SK-N-SH treated with all-trans-retinoic acid at 6 μM for 48 hours (cell line): ENCODE data around the gene LRCH3.

Experiments used
- ATAC-seq: fragments of 200-7000 bp; cut with Tn5 transposase; 3 replicates; pipeline ENCODE4 v1.9.1; 2020; ENCODE audit warnings: mild to moderate bottlenecking, moderate library complexity
- BACH2 ChIP-seq: fragments of 250-450 bp; sonication (Bioruptor Pico); IDR thresholded peaks from 2 replicates; pipeline ENCODE4 v1.9.0; 2021; ENCODE audit warnings: mild to moderate bottlenecking, borderline replicate concordance
- CREB5 ChIP-seq: fragments of 250-450 bp; sonication (Bioruptor Pico); IDR thresholded peaks from 2 replicates; pipeline ENCODE4 v1.5.1; 2020; ENCODE audit warnings: low read depth, mild to moderate bottlenecking, moderate library complexity
- CSDC2 ChIP-seq: fragments of 250-450 bp; sonication (Bioruptor Pico); IDR thresholded peaks from 2 replicates; pipeline ENCODE4 v1.5.0; 2020; ENCODE audit warnings: mild to moderate bottlenecking, moderate library complexity
- CSRNP3 ChIP-seq: fragments of 250-450 bp; sonication (Bioruptor Pico); IDR thresholded peaks from 2 replicates; pipeline ENCODE4 v1.5.1; 2021; ENCODE audit warnings: mild to moderate bottlenecking, moderate library complexity
- ISL1 ChIP-seq: fragments of 250-450 bp; sonication (Bioruptor Pico); IDR thresholded peaks from 2 replicates; pipeline ENCODE4 v2.1.2; 2022; ENCODE audit warnings: mild to moderate bottlenecking, moderate library complexity
- OSR1 ChIP-seq: fragments of 250-450 bp; sonication (Bioruptor Pico); IDR thresholded peaks from 2 replicates; pipeline ENCODE4 v1.8.0; 2022; ENCODE audit warnings: moderate library complexity, mild to moderate bottlenecking, inconsistent platforms
- PATZ1 ChIP-seq: fragments of 250-450 bp; sonication (Bioruptor Pico); IDR thresholded peaks from 2 replicates; pipeline ENCODE4 v1.8.0; 2020; ENCODE audit warnings: mild to moderate bottlenecking, moderate library complexity, borderline replicate concordance
- POU6F1 ChIP-seq: fragments of 250-450 bp; sonication (Bioruptor Pico); IDR thresholded peaks from 2 replicates; pipeline ENCODE4 v1.8.0; 2021; ENCODE audit warnings: low read depth, mild to moderate bottlenecking, moderate library complexity, borderline replicate concordance
- PPARA ChIP-seq: fragments of 250-450 bp; sonication (Bioruptor Pico); IDR thresholded peaks from 2 replicates; pipeline ENCODE4 v1.5.0; 2020; ENCODE audit warnings: mild to moderate bottlenecking, borderline replicate concordance
- TOX ChIP-seq: fragments of 250-450 bp; sonication (Bioruptor Pico); IDR thresholded peaks from 2 replicates; pipeline ENCODE4 v1.8.0; 2021; ENCODE audit warnings: mild to moderate bottlenecking, moderate library complexity, borderline replicate concordance
- TSHZ2 ChIP-seq: fragments of 250-450 bp; sonication (Bioruptor Pico); IDR thresholded peaks from 2 replicates; pipeline ENCODE4 v1.5.0; 2020; ENCODE audit warnings: mild to moderate bottlenecking, moderate library complexity
- ZC3H10 ChIP-seq: fragments of 250-450 bp; sonication (Bioruptor Pico); IDR thresholded peaks from 2 replicates; pipeline ENCODE4 v1.5.1; 2021; ENCODE audit warnings: mild to moderate bottlenecking, moderate library complexity
- ZFP3 ChIP-seq: fragments of 250-450 bp; sonication (Bioruptor Pico); IDR thresholded peaks from 2 replicates; pipeline ENCODE4 v1.5.0; 2020; ENCODE audit warnings: mild to moderate bottlenecking, moderate library complexity
- ZFP30 ChIP-seq: fragments of 450-650 bp; formaldehyde crosslinking; IDR thresholded peaks from 2 replicates; pipeline ENCODE4 v1.5.0; 2022; ENCODE audit warnings: mild to moderate bottlenecking, moderate library complexity
- ZNF565 ChIP-seq: fragments of 450-650 bp; formaldehyde crosslinking; conservative IDR thresholded peaks from 2 replicates; pipeline ENCODE4 v1.5.0; 2020; ENCODE audit warnings: low read depth, mild to moderate bottlenecking, moderate library complexity
- ZNF8 ChIP-seq: fragments of 450-650 bp; formaldehyde crosslinking; IDR thresholded peaks from 2 replicates; pipeline ENCODE4 v1.5.0; 2020; ENCODE audit warnings: mild to moderate bottlenecking, moderate library complexity

LRCH3 gene

GRCh38 chr3:197746209-197746608, 44.8 kb upstream of the LRCH3 start:
- TF ChIP-seq ZNF565 (CRISPR knock-in tag) (no peak), PPARA (CRISPR knock-in tag) (no peak), CSRNP3 (CRISPR knock-in tag) (no peak), BACH2 (no peak), TSHZ2 (CRISPR knock-in tag) (no peak), POU6F1 (no peak), ZFP3 (CRISPR knock-in tag) (no peak), ZFP30 (CRISPR knock-in tag) (no peak)
- no peak for ATAC-seq

GRCh38 chr3:197746801-197747237, 44.2 kb upstream of the LRCH3 start:
- TF ChIP-seq CSRNP3 (CRISPR knock-in tag) = no peak
- no peak for TF ChIP-seq OSR1
- no peak for TF ChIP-seq TSHZ2 (CRISPR knock-in tag)
- no peak for TF ChIP-seq ZFP3 (CRISPR knock-in tag)
- no peak for TF ChIP-seq CSDC2
- no peak for TF ChIP-seq PATZ1 (CRISPR knock-in tag)
- TF ChIP-seq CREB5 (CRISPR knock-in tag) = no peak
- no peak for TF ChIP-seq TOX
- TF ChIP-seq ZNF565 (CRISPR knock-in tag) = no peak
- no peak for TF ChIP-seq BACH2
- TF ChIP-seq ZC3H10 (CRISPR knock-in tag) = no peak
- TF ChIP-seq ISL1 (CRISPR knock-in tag) = no peak
- no peak for TF ChIP-seq ZNF8 (CRISPR knock-in tag)
- TF ChIP-seq, all 23 proteins: peak for 0
- no peak for ATAC-seq
